Esophagus squamous epithelium (tissue), 5 donors: ENCODE measurements around the gene LILRA2. TPM values are rescaled to one million over a fixed set of nuclear protein-coding genes. Genes with fewer than 3 reads are reported as not detected.
"Not testable (repeated sequence)": the region's sequence is repeated elsewhere in the genome, so short reads cannot be mapped to it uniquely, and the experiment has no call there.

ENCODE experiments used
- DNase-seq: peaks from one replicate; lab custom pipeline; 2025; lab: John Stamatoyannopoulos, UW
- H3K27ac ChIP-seq, 4 donors: fragments of 200-600 bp; sonication (generic); one replicate each; pipeline ENCODE4 v1.5.1; 2016 to 2019; ENCODE audit warnings: mild to moderate bottlenecking in 1 of 4
- H3K27me3 ChIP-seq, 4 donors: fragments of 200-600 bp; sonication (generic); 1 replicate in 3 of 4; 2 replicates in 1 of 4; pipeline versions ENCODE4 v1.5.1 to v1.6.0; 2017 to 2021; ENCODE audit warnings: antibody characterized with exemption in 1 of 4
- H3K36me3 ChIP-seq, 3 donors: fragments of 200-600 bp; sonication (generic); one replicate each; pipeline ENCODE4 v1.5.1; 2016 to 2019
- H3K4me1 ChIP-seq, 3 donors: fragments of 200-600 bp; sonication (generic); one replicate each; pipeline ENCODE4 v1.5.1; 2017 to 2019
- H3K4me3 ChIP-seq, 4 donors: fragments of 200-600 bp; sonication (generic); 1 replicate in 3 of 4; 2 replicates in 1 of 4; pipeline ENCODE4 v1.5.1; 2016 to 2019; ENCODE audit warnings: mild to moderate bottlenecking in 2 of 4, moderate library complexity in 1 of 4
- H3K9me3 ChIP-seq, 3 donors: fragments of 200-600 bp; sonication (generic); one replicate each; pipeline ENCODE4 v1.5.1; 2016 to 2019
- POLR2A ChIP-seq, 4 donors: fragments of 450-650 bp; IDR thresholded peaks; one replicate each; pipeline ENCODE4 v1.6.1; 2017; ENCODE audit warnings: antibody characterized with exemption in 4 of 4, mild to moderate bottlenecking in 4 of 4, moderate library complexity in 3 of 4
- WGBS, 2 donors: methylation state at CpG; one replicate each; pipeline ENCODE4 v1.1.5; 2018; 5-methylcytosine and 5-hydroxymethylcytosine counted together
- intact Hi-C: fragments of 100-400 bp; cut with DNase I; formaldehyde crosslinking; loops from one replicate; pipeline ENCODE4 v1.15.0; 2022
- total RNA-seq, 4 donors: library from RNA; depleted of rRNA; stranded (reverse); fragments of >200 nt; gene quantifications; one replicate each; pipeline ENCODE4 v1.1.0, GENCODE V29; 2016
- TF ChIP-seq, protein P1 (sequence below), 6 experiments: fragments of 450-650 bp in 4 of 6; fragments of 200-600 bp in 2 of 6; sonication (generic) in 2 of 6; IDR thresholded peaks; one replicate each; pipeline ENCODE4 v1.5.1; 2016 to 2019; ENCODE audit warnings: antibody characterized with exemption in 6 of 6, mild to moderate bottlenecking in 4 of 6, moderate library complexity in 4 of 6
- donor health status: DM: yes; HTN: yes; CAD: no.

LILRA2 gene
- total RNA-seq, 4 donors from 2014 or later = 0.11 to 0.76 (median 0.53) TPM; not detected in 1

DNA sequence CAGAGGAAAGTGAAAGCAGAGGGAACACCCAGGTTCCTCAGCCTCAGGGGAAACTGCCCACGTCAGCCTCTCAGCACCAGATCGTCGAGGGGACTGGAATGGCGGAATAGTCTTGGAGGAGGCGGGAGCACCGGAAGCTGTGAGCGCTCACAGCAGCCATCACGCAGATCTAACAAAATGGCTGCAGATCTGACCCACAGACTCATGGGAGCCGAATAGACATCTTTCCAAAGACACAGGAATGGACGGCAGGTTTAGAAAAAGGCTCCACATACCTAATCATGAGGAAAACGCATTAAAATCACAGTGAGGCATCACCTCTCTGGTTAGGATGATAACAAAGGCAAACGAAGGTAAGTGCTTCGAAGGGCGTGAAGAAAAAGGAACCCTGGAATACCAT lies 11.8 kb upstream of the LILRA2 start:
- no peak for DNase-seq
- WGBS, 2 donors = 80 to 81% methylated on average over 10 to 14 of the region's 14 CpGs
- Histone ChIP-seq H3K4me1 (no peaks in the 10 kb centered on the region), H3K36me3 (no peaks in the 10 kb centered on the region), H3K27ac (no peak overlapping the region), H3K4me3 (no peak overlapping the region), H3K27me3 (no peaks in the 10 kb centered on the region), H3K9me3 (no peaks in the 10 kb centered on the region)
- intact Hi-C loops = no loop called here
- TF ChIP-seq POLR2A (IDR thresholded peaks at IDR 0.05) = no peak
- TF ChIP-seq, protein P1, sequence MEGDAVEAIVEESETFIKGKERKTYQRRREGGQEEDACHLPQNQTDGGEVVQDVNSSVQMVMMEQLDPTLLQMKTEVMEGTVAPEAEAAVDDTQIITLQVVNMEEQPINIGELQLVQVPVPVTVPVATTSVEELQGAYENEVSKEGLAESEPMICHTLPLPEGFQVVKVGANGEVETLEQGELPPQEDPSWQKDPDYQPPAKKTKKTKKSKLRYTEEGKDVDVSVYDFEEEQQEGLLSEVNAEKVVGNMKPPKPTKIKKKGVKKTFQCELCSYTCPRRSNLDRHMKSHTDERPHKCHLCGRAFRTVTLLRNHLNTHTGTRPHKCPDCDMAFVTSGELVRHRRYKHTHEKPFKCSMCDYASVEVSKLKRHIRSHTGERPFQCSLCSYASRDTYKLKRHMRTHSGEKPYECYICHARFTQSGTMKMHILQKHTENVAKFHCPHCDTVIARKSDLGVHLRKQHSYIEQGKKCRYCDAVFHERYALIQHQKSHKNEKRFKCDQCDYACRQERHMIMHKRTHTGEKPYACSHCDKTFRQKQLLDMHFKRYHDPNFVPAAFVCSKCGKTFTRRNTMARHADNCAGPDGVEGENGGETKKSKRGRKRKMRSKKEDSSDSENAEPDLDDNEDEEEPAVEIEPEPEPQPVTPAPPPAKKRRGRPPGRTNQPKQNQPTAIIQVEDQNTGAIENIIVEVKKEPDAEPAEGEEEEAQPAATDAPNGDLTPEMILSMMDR (IDR thresholded peaks at IDR 0.05) = no peak

DNA sequence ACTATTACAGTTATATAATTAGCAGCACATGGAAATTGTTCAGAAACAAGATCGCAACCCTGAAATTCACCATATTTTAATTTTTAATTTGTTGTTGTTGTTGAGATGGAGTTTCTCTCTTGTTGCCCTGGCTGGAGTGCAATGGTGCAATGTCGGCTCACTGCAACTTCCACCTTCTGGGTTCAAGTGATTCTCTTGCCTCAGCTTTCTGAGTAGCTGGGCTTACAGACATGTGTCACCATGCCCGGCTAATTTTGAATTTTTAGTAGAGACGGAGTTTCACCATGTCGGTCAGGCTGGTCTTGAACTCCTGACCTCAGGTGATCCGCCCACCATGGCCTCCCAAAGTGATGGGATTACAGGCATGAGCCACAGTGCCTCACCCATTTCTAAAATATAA lies 10.4 kb upstream of the LILRA2 start:
- H3K27me3 ChIP-seq, H3K4me3 ChIP-seq, DNase-seq, H3K9me3 ChIP-seq, H3K27ac ChIP-seq, H3K36me3 ChIP-seq, intact Hi-C loops, H3K4me1 ChIP-seq: not testable (repeated sequence)
- 77 to 86% methylated on average over 6 of the region's 6 CpGs for whole genome bisulfite sequencing, 2 donors

DNA sequence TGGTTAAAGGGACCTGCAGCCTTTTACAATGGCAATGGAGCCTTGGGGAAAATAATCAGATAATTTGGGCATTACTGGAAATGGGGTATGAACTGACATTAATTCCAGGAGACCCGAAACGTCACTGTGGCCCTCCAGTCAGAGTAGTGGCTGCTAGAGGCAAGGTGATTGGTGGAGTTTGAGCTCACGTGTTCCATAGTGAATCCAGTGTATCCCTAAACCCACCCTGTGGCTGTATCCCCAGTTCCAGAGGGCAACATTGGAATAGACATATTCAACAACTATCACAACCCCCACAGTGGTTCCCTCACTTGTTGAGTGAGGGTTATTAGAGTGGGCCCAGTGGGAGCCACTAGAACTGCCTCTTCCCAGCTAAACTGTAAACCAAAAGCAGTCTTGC lies 3.3 kb upstream of the LILRA2 start:
- DNase-seq = no peak
- intact Hi-C loops = no loop called here
- Histone ChIP-seq H3K4me3 (no peak overlapping the region), H3K9me3 (no peaks in the 10 kb centered on the region), H3K4me1 (no peaks in the 10 kb centered on the region), H3K36me3 (no peaks in the 10 kb centered on the region), H3K27me3 (peaks cover 0 to under 1% (median 0%) of the 10 kb centered on the region in 4 donors), H3K27ac (no peak overlapping the region)
- TF ChIP-seq POLR2A (IDR thresholded peaks at IDR 0.05) = no peak
- TF ChIP-seq, protein P1 (IDR thresholded peaks at IDR 0.05) = no peak
- 68 to 72% methylated on average over 3 of the region's 3 CpGs for WGBS, 2 donors

DNA sequence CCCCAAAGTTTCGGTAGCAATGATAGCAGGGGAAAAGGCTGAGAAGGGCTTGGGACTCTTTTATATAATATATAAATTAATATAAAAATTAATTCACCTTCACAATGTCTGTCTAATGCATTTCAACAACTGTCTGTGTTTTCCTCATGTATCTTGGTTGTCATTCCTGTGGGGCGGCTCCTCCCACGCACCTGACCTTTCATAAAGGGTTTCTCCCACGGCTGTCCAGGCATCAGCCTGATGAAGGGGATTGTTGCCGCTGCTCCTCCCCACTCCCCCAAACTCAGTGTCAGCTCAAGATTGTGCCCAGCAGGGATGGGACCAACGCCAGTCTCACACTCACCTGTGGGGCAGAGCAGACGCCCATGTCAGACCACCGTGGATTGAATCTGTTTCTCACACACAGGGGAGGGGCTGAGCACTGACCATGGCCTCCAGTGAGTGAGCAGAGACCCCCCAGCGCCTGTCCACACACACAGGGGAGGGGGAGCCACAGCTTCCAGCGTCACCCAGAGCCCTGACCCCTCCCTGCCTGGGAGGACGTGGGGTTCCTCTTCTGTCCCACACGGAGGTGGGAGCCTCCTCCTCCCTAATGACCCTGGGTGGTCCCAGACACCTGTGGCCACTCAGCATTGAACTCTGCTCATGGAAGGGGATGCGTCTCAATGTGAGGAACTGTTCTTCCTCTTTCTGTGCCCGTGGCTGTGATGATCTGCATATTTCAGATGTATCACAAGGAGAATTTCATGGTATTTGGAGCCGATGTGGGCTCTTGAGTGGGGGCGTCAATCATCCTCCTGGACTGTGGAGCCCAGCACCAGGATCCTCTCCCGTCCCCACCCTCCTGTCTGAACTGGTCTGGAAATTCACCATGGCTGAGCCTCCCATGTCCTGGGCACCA lies 1.6 kb upstream of the LILRA2 start:
- intact Hi-C loops, H3K9me3 ChIP-seq, H3K27ac ChIP-seq, H3K27me3 ChIP-seq, H3K4me3 ChIP-seq, DNase-seq, H3K4me1 ChIP-seq, H3K36me3 ChIP-seq: not testable (repeated sequence)
- WGBS, 2 donors = 62 to 70% methylated on average over 9 of the region's 17 CpGs

DNA sequence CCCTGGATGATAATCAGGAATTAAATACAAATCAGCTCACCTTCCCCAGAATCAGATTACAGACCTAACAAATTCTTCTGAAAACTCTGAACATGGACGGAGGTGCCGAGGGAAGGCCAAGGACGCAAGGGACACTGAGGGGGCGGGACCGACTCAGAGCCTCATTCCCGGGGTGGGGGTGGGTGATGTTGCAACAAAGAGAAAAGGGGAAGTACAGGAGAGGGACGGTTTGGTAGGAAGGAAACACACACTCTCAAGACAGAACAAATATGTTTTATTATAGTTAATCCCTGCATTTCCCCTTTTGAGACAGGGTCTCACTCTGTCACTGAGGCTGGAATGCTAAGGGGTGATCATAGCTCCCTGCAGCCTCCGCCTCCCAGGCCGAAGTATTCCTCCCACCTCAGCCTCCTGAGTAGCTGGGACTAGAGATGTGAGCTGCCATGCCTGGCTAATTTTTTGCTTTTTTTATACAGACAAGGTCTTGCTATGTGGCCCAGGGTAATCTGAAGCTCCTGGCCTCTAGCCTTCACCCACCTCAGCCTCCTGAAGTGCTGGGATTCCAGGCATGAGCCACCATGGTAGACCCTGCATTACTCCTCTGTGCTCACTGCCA lies 786 bp upstream of the LILRA2 start:
- Histone ChIP-seq H3K4me3 (no peak overlapping the region), H3K4me1 (no peaks in the 10 kb centered on the region), H3K9me3 (no peaks in the 10 kb centered on the region), H3K27me3 (peaks cover 0 to 4% (median 0%) of the 10 kb centered on the region in 4 donors), H3K27ac (peak overlapping the region in 1 of 4 donors; percentile 14), H3K36me3 (no peaks in the 10 kb centered on the region)
- TF ChIP-seq, protein P1 (IDR thresholded peaks at IDR 0.05) = no peak
- TF ChIP-seq POLR2A (IDR thresholded peaks at IDR 0.05) = no peak
- DNase-seq = no peak
- intact Hi-C loops = no loop called here
- WGBS, 2 donors = 46 to 50% methylated on average over 9 of the region's 9 CpGs

DNA sequence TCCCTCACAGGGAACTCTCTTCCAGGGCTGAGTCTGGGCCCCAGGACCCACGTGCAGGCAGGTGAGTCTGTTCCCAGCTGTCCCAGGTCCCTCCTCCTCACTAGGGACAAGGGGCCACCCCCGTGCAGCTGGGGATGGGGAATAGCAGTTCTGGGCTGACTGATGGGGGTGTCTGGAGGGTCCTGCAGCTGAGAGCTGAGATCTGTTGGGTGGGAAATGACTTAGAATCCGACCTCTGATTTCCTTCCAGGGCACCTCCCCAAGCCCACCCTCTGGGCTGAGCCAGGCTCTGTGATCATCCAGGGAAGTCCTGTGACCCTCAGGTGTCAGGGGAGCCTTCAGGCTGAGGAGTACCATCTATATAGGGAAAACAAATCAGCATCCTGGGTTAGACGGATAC lies 461 bp downstream of the LILRA2 start:
- H3K4me1 ChIP-seq = no peaks in the 10 kb centered on the region
- H3K27me3 ChIP-seq = peaks cover 0 to 4% (median 0%) of the 10 kb centered on the region in 4 donors
- WGBS, 2 donors = 0 to 57% methylated on average over 1 of the region's 4 CpGs
- no peaks in the 10 kb centered on the region for H3K9me3 ChIP-seq
- no peak for DNase-seq
- H3K4me3 ChIP-seq = peak overlapping the region in 1 of 4 donors; percentile 1
- no peaks in the 10 kb centered on the region for H3K36me3 ChIP-seq
- H3K27ac ChIP-seq = no peak overlapping the region
- TF ChIP-seq POLR2A (IDR thresholded peaks at IDR 0.05) = no peak
- TF ChIP-seq, protein P1 (IDR thresholded peaks at IDR 0.05) = no peak
- intact Hi-C loops = no loop called here
